ENCODE data around the gene CNOT10. TPM values are rescaled to one million over a fixed set of nuclear protein-coding genes. Genes with fewer than 3 reads are reported as not detected.

Gene CNOT10
- total RNA-seq, 5 donors from 2014 or later (not counting 1 experiment from before 2014, with no cell fraction given): 39.4 to 49.3 (median 45.0) TPM

DNA sequence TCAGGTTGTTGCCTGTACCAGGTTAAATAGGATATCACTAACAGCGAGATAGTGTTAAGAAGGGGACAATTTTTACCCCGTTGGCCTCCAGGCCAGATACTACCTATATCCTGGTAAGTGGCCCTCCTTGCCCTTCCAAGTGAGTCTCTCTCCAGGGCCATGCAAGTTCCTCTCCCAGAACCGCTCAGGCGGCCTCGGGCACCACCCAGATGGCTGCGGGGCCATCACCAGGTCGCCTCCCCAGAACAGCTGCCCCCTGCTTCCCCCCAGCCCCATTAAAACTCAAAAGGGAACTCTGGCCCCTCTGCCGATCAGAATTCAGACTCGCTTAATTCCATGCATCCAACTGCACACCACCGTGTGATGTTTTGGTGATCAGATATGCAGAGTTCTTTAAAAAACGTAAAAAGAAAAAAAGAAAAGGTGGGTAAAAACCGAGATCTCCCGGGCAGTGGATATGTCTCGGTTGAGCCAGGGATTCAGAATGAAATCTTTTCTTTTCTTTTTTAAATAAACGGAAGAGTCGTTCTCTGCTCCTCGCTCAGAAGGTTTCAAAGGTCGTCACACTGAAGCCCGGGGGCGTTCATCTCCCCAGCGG, 131.0 kb downstream of the CNOT10 start:
- ChIA-PET CTCF (no interaction called here), POLR2A (no interaction called here)
- Histone ChIP-seq H3K4me3 (ENCODE audit: control insufficient read depth in 1 of 2, extremely low read depth in 1 of 2, low read length in 1 of 2) (peak overlapping the region in 1 of 2 donors; percentile 8), H3K36me3 (ENCODE audit: control insufficient read depth in 2 of 2, extremely low read depth in 1 of 2, insufficient read depth in 1 of 2, low read length in 1 of 2) (no peaks in the 10 kb centered on the region), H3K4me1 (ENCODE audit: control insufficient read depth in 1 of 2, extremely low read depth in 1 of 2, insufficient read depth in 2 of 2, low read length in 2 of 2) (peaks cover 8 to 18% of the 10 kb centered on the region in 2 experiments), H3K27me3 (replicated peaks in 1 of 2; ENCODE audit: control insufficient read depth in 2 of 2, extremely low read depth in 1 of 2, insufficient read depth in 2 of 2, low read length in 1 of 2) (peaks cover 0 to 35% of the 10 kb centered on the region in 2 experiments), H3K9me3 (no peaks in the 10 kb centered on the region), H3K27ac (ENCODE audit: low read length) (no peak overlapping the region)
- no peak overlapping the region for H3K27ac Mint-ChIP-seq
- DNase-seq: no peak
- H3K27me3 Mint-ChIP-seq: peaks cover 16 to 47% of the 10 kb centered on the region in 2 donors
- ATAC-seq (replicated peaks in 1 of 4): no peak
- 59% methylated on average over 3 of the region's 21 CpGs for WGBS (ENCODE audit: insufficient coverage)
- H3K36me3 Mint-ChIP-seq: no peaks in the 10 kb centered on the region
- peak overlapping the region; percentile 44 to 74 (median 58) for H3K4me3 Mint-ChIP-seq
- no peaks in the 10 kb centered on the region for H3K9me3 Mint-ChIP-seq
- H3K4me1 Mint-ChIP-seq: peaks cover 6 to 30% (median 22%) of the 10 kb centered on the region in 3 donors

DNA sequence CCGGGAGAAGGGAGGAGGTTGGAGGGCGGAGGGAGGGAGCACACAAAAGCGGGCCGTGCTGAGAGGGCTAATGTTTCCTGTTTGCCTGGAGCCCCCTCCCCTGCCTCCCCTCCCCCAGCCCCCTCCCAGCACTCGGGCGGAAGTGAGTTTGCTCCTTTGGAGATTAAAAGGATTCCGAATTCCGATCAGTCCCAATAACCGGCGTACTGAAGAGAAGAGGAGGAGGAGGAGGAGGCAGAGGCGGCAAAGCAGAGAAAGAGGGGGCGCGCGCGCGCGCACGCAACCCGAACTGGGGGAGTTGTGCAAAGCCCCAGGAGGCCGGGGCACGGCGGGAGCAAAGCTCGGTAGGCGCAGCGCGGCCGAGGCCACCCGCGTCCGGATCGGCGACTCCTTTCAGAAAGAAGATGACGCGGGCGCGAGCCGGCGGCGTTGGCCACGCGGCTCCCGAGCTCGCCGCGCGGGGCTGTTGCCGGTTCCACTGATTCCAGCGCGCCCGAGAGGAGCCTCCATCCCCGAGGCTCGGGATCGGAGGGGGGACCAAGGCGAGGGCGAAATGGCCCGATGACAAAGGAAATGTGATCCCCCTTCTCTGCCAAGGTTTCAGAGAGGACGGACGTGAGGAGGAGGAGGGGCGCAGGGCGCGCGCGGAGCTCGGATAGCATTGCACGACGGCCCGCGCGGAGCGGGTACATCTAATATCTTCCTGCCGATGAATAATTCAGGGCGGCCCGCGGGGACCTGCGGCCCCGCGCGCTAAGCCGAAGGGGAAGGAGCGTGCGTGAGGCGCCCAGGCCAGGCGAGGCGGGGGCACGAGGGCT, 131.7 kb downstream of the CNOT10 start:
- WGBS (ENCODE audit: insufficient coverage): 2% methylated on average over 71 of the region's 85 CpGs
- CTCF ChIA-PET: no interaction called here

DNA sequence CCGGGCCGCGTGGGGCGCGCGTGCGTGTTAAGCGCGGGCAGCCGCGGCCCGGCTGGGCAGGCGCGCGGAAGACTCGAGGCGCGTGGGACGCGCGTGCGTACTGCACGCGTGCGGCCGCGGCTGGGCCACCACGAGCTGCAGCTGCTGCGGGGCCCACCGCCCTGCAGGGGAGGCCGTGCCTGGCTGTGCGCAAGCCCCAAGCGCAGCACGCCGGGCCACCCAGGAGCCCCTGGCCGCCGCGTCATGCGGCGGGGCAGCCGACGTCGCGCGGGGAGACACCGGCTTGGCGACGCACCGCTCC, 132.2 kb downstream of the CNOT10 start:
- POLR2A ChIA-PET: interaction anchor here in 1 of 2 donors (0.6 kb wide), 1 partner anchor 16 kb away, joined by 13 read pairs; no protein-coding TSS in a partner anchor
- Histone ChIP-seq H3K27me3 (replicated peaks in 1 of 2; ENCODE audit: control insufficient read depth in 2 of 2, extremely low read depth in 1 of 2, insufficient read depth in 2 of 2, low read length in 1 of 2) (peaks cover 0 to 39% of the 10 kb centered on the region in 2 experiments), H3K9me3 (no peaks in the 10 kb centered on the region), H3K4me1 (ENCODE audit: control insufficient read depth in 1 of 2, extremely low read depth in 1 of 2, insufficient read depth in 2 of 2, low read length in 2 of 2) (peaks cover 8 to 18% of the 10 kb centered on the region in 2 experiments), H3K4me3 (ENCODE audit: control insufficient read depth in 1 of 2, extremely low read depth in 1 of 2, low read length in 1 of 2) (peak overlapping the region in 1 of 2 donors; percentile 88), H3K27ac (ENCODE audit: low read length) (no peak overlapping the region), H3K36me3 (ENCODE audit: control insufficient read depth in 2 of 2, extremely low read depth in 1 of 2, insufficient read depth in 1 of 2, low read length in 1 of 2) (no peaks in the 10 kb centered on the region)
- Mint-ChIP-seq H3K9me3 (no peaks in the 10 kb centered on the region), H3K27me3 (peaks cover 16 to 52% of the 10 kb centered on the region in 2 donors), H3K36me3 (no peaks in the 10 kb centered on the region), H3K4me1 (peaks cover 6 to 30% (median 22%) of the 10 kb centered on the region in 3 donors), H3K27ac (no peak overlapping the region), H3K4me3 (peak overlapping the region; percentile 60 to 74 (median 64))
- CTCF ChIA-PET: no interaction called here
- no peak for ATAC-seq (replicated peaks in 1 of 4)
- DNase-seq: peak in 1 of 35 experiments; percentile 1
- 2% methylated on average over 49 of the region's 49 CpGs for WGBS (ENCODE audit: insufficient coverage)

More for the DNA sequence above, 131.7 kb downstream of the CNOT10 start:
- no peaks in the 10 kb centered on the region for H3K36me3 Mint-ChIP-seq
- peaks cover 0 to 35% of the 10 kb centered on the region in 2 experiments for H3K27me3 ChIP-seq (replicated peaks in 1 of 2; ENCODE audit: control insufficient read depth in 2 of 2, extremely low read depth in 1 of 2, insufficient read depth in 2 of 2, low read length in 1 of 2)
- H3K27ac ChIP-seq (ENCODE audit: low read length): no peak overlapping the region
- no peak overlapping the region for H3K27ac Mint-ChIP-seq
- peaks cover 8 to 18% of the 10 kb centered on the region in 2 experiments for H3K4me1 ChIP-seq (ENCODE audit: control insufficient read depth in 1 of 2, extremely low read depth in 1 of 2, insufficient read depth in 2 of 2, low read length in 2 of 2)
- ATAC-seq (replicated peaks in 1 of 4) (no peak), DNase-seq (peak in 2 of 35 experiments; percentile 7 to 10)
- peak overlapping the region in 1 of 2 donors; percentile 88 for H3K4me3 ChIP-seq (ENCODE audit: control insufficient read depth in 1 of 2, extremely low read depth in 1 of 2, low read length in 1 of 2)
- H3K4me1 Mint-ChIP-seq: peaks cover 6 to 30% (median 22%) of the 10 kb centered on the region in 3 donors
- no peaks in the 10 kb centered on the region for H3K9me3 ChIP-seq
- H3K9me3 Mint-ChIP-seq: no peaks in the 10 kb centered on the region
- H3K4me3 Mint-ChIP-seq: peak overlapping the region; percentile 53 to 74 (median 62)
- POLR2A ChIA-PET: interaction anchor here in 1 of 2 donors (0.6 kb wide), 1 partner anchor 17 kb away, joined by 13 read pairs; no protein-coding TSS in a partner anchor
- peaks cover 16 to 52% of the 10 kb centered on the region in 2 donors for H3K27me3 Mint-ChIP-seq
- H3K36me3 ChIP-seq (ENCODE audit: control insufficient read depth in 2 of 2, extremely low read depth in 1 of 2, insufficient read depth in 1 of 2, low read length in 1 of 2): no peaks in the 10 kb centered on the region

DNA sequence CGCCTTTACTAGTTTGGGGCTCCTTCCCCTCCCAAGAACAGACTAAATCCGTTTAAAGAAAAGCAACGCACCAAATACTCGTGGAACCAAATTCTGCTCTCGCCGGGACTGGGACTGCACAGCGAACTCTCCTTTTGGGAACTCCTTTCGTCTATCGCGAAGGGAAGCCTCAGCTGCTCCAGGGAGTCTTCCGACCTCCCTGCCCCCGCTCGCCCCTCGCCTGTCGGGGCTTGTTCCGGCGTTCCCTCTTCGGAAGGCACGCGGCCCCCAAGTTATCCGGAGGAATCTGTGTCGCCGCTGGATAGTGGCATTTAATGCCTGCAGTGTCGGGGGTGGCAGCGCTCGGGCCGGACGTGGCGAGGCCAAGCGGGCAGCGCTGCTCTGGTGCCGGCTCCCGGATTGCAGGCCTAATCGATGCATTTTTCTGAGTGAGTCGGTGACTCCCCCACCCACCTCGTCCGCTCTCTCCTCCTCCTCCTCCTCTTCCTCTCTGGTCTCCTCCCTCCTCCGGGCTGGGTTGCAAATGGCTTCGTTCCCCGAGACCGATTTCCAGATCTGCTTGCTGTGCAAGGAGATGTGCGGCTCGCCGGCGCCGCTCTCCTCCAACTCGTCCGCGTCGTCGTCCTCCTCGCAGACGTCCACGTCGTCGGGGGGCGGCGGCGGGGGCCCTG, 132.7 kb downstream of the CNOT10 start, which contains the start of gene TRIM71:
TSS of gene TRIM71 (plus strand) at position 440 of the 671 bp plus-strand sequence. CDS start at position 524, 84 bp downstream.
- H3K4me1 ChIP-seq (ENCODE audit: control insufficient read depth in 1 of 2, extremely low read depth in 1 of 2, insufficient read depth in 2 of 2, low read length in 2 of 2): peaks cover 8 to 18% of the 10 kb centered on the region in 2 experiments
- peak within 1 kb of the TSS; percentile 15 to 88 for H3K4me3 ChIP-seq (ENCODE audit: control insufficient read depth in 1 of 2, extremely low read depth in 1 of 2, low read length in 1 of 2)
- H3K27ac Mint-ChIP-seq: no peak within 1 kb of the TSS
- WGBS (ENCODE audit: insufficient coverage): under 1% methylated on average over 59 of the region's 59 CpGs
- peak within 1 kb of the TSS; percentile 64 to 74 (median 68) for H3K4me3 Mint-ChIP-seq
- ChIA-PET POLR2A (interaction anchor here in 1 of 2 donors (0.6 kb wide), 1 partner anchor 16 kb away, joined by 13 read pairs; no protein-coding TSS in a partner anchor), CTCF (no interaction called here)
- no peaks in the 10 kb centered on the region for H3K9me3 Mint-ChIP-seq
- no peaks in the 10 kb centered on the region for H3K9me3 ChIP-seq
- no peaks in the 10 kb centered on the region for H3K36me3 Mint-ChIP-seq
- ATAC-seq (replicated peaks in 1 of 4) (no peak), DNase-seq (no peak)
- H3K4me1 Mint-ChIP-seq: peaks cover 6 to 30% (median 22%) of the 10 kb centered on the region in 3 donors
- no peak within 1 kb of the TSS for H3K27ac ChIP-seq (ENCODE audit: low read length)
- H3K27me3 ChIP-seq (replicated peaks in 1 of 2; ENCODE audit: control insufficient read depth in 2 of 2, extremely low read depth in 1 of 2, insufficient read depth in 2 of 2, low read length in 1 of 2): peaks cover 0 to 39% of the 10 kb centered on the region in 2 experiments
- H3K36me3 ChIP-seq (ENCODE audit: control insufficient read depth in 2 of 2, extremely low read depth in 1 of 2, insufficient read depth in 1 of 2, low read length in 1 of 2): no peaks in the 10 kb centered on the region
- peaks cover 16 to 52% of the 10 kb centered on the region in 2 donors for H3K27me3 Mint-ChIP-seq

DNA sequence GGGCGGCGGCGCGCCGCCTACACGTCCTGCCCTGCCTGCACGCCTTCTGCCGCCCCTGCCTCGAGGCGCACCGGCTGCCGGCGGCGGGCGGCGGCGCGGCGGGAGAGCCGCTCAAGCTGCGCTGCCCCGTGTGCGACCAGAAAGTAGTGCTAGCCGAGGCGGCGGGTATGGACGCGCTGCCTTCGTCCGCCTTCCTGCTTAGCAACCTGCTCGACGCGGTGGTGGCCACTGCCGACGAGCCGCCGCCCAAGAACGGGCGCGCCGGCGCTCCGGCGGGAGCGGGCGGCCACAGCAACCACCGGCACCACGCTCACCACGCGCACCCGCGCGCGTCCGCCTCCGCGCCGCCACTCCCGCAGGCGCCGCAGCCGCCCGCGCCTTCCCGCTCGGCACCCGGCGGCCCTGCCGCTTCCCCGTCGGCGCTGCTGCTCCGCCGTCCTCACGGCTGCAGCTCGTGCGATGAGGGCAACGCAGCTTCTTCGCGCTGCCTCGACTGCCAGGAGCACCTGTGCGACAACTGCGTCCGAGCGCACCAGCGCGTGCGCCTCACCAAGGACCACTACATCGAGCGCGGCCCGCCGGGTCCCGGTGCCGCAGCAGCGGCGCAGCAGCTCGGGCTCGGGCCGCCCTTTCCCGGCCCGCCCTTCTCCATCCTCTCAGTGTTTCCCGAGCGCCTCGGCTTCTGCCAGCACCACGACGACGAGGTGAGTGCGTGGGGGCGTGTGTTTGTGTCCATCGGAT, 133.4 kb downstream of the CNOT10 start:
- WGBS (ENCODE audit: insufficient coverage): 5% methylated on average over 111 of the region's 111 CpGs
- peak in 1 of 35 experiments; percentile 2 for DNase-seq
- CTCF ChIA-PET: no interaction called here
- no peaks in the 10 kb centered on the region for H3K36me3 ChIP-seq (ENCODE audit: control insufficient read depth in 2 of 2, extremely low read depth in 1 of 2, insufficient read depth in 1 of 2, low read length in 1 of 2)
- H3K4me1 Mint-ChIP-seq: peaks cover 6 to 30% (median 22%) of the 10 kb centered on the region in 3 donors
- peak overlapping the region in 1 of 2 donors; percentile 65 for H3K4me3 ChIP-seq (ENCODE audit: control insufficient read depth in 1 of 2, extremely low read depth in 1 of 2, low read length in 1 of 2)
- peaks cover 18 to 52% of the 10 kb centered on the region in 2 donors for H3K27me3 Mint-ChIP-seq
- no peaks in the 10 kb centered on the region for H3K9me3 ChIP-seq
- no peak for ATAC-seq (replicated peaks in 1 of 4)
- peak overlapping the region; percentile 36 to 74 (median 68) for H3K4me3 Mint-ChIP-seq
- H3K27ac ChIP-seq (ENCODE audit: low read length): no peak overlapping the region
- no peak overlapping the region for H3K27ac Mint-ChIP-seq
- H3K9me3 Mint-ChIP-seq: no peaks in the 10 kb centered on the region
- peaks cover 8 to 18% of the 10 kb centered on the region in 2 experiments for H3K4me1 ChIP-seq (ENCODE audit: control insufficient read depth in 1 of 2, extremely low read depth in 1 of 2, insufficient read depth in 2 of 2, low read length in 2 of 2)
- no peaks in the 10 kb centered on the region for H3K36me3 Mint-ChIP-seq
- POLR2A ChIA-PET: no interaction called here
- H3K27me3 ChIP-seq (replicated peaks in 1 of 2; ENCODE audit: control insufficient read depth in 2 of 2, extremely low read depth in 1 of 2, insufficient read depth in 2 of 2, low read length in 1 of 2): peaks cover 0 to 39% of the 10 kb centered on the region in 2 experiments

All from T-cell (primary cell).